Measurements from ENCODE around the gene PSAPL1.

PSAPL1 gene

GRCh38 chr4:7431696-7432530 lies 2.8 kb downstream of the PSAPL1 start:
- FAIRE-seq = no peak

GRCh38 chr4:7430965-7431695 lies 3.6 kb downstream of the PSAPL1 start:
- no peak for FAIRE-seq
- no peak for DNase-seq (ENCODE audit: low spot score)

More at GRCh38 chr4:7431696-7432530, 2.8 kb downstream of the PSAPL1 start:
- DNase-seq (ENCODE audit: low spot score) = no peak

- FAIRE-seq (no peak), DNase-seq (ENCODE audit: low spot score) (no peak)
Observed at GRCh38 chr4:7430368-7430964, 4.3 kb downstream of the PSAPL1 start.

GRCh38 chr4:7429601-7430078 lies 5.1 kb downstream of the PSAPL1 start:
- FAIRE-seq (no peak), DNase-seq (ENCODE audit: low spot score) (no peak)

GRCh38 chr4:7429069-7429416 lies 5.7 kb downstream of the PSAPL1 start:
- DNase-seq (ENCODE audit: low spot score) = no peak
- no peak for FAIRE-seq

GRCh38 chr4:7428261-7429068 lies 6.3 kb downstream of the PSAPL1 start:
- FAIRE-seq = no peak
- DNase-seq (ENCODE audit: low spot score) = no peak

GRCh38 chr4:7427831-7428260 lies 6.9 kb downstream of the PSAPL1 start:
- no peak for DNase-seq (ENCODE audit: low spot score)
- no peak for FAIRE-seq

- FAIRE-seq (no peak), DNase-seq (ENCODE audit: low spot score) (no peak)
Observed at GRCh38 chr4:7427361-7427760, 7.4 kb downstream of the PSAPL1 start.

- FAIRE-seq (no peak), DNase-seq (ENCODE audit: low spot score) (no peak)
Observed at GRCh38 chr4:7426525-7427171, 8.1 kb downstream of the PSAPL1 start.

GRCh38 chr4:7425591-7426468 lies 8.9 kb downstream of the PSAPL1 start:
- DNase-seq (ENCODE audit: low spot score) (no peak), FAIRE-seq (no peak)

GRCh38 chr4:7425124-7425523 lies 9.6 kb downstream of the PSAPL1 start:
- DNase-seq (ENCODE audit: low spot score) (no peak), FAIRE-seq (no peak)

GRCh38 chr4:7424553-7425111 lies 10.1 kb downstream of the PSAPL1 start:
- FAIRE-seq = no peak
- no peak for DNase-seq (ENCODE audit: low spot score)

- FAIRE-seq = no peak
Observed at GRCh38 chr4:7423801-7424552, 10.8 kb downstream of the PSAPL1 start.

GRCh38 chr4:7423391-7423790 lies 11.3 kb downstream of the PSAPL1 start:
- DNase-seq (ENCODE audit: low spot score) = no peak
- no peak for FAIRE-seq

More at GRCh38 chr4:7423801-7424552, 10.8 kb downstream of the PSAPL1 start:
- no peak for DNase-seq (ENCODE audit: low spot score)

GRCh38 chr4:7422898-7423180 lies 11.9 kb downstream of the PSAPL1 start:
- DNase-seq (ENCODE audit: low spot score) = no peak
- FAIRE-seq = no peak

GRCh38 chr4:7422151-7422897 lies 12.4 kb downstream of the PSAPL1 start:
- no peak for FAIRE-seq
- DNase-seq (ENCODE audit: low spot score) = no peak

GRCh38 chr4:7421356-7422150 lies 13.2 kb downstream of the PSAPL1 start:
- no peak for DNase-seq (ENCODE audit: low spot score)

More at GRCh38 chr4:7421356-7422150, 13.2 kb downstream of the PSAPL1 start:
- FAIRE-seq = no peak
